Subcutaneous abdominal adipose tissue (tissue), 5 donors: Measurements from ENCODE around the gene PIK3CA.

Experiments
- H3K27ac ChIP-seq: one replicate; pipeline ENCODE4 v1.7.0; 2013; ENCODE audit warnings: low read depth, mild to moderate bottlenecking, inconsistent platforms, low read length, moderate library complexity
- H3K27me3 ChIP-seq, 5 donors: one replicate each; pipeline ENCODE4 v1.7.0; 2013; ENCODE audit warnings: low read length in 5 of 5, inconsistent platforms in 1 of 5; ENCODE audit not compliant: control insufficient read depth in 5 of 5, insufficient read depth in 4 of 5
- H3K36me3 ChIP-seq, 5 donors: one replicate each; pipeline ENCODE4 v1.7.0; 2013; ENCODE audit warnings: low read length in 5 of 5; ENCODE audit not compliant: control insufficient read depth in 5 of 5, insufficient read depth in 5 of 5
- H3K4me1 ChIP-seq, 5 donors: one replicate each; pipeline ENCODE4 v1.7.0; 2013; ENCODE audit warnings: low read length in 5 of 5, mild to moderate bottlenecking in 3 of 5, moderate library complexity in 1 of 5; ENCODE audit not compliant: control insufficient read depth in 5 of 5, insufficient read depth in 5 of 5
- H3K4me3 ChIP-seq, 5 donors: one replicate each; pipeline ENCODE4 v1.7.0; 2013; ENCODE audit warnings: low read length in 5 of 5, low read depth in 1 of 5
- H3K9ac ChIP-seq, 5 donors: one replicate each; pipeline ENCODE4 v1.7.0; 2013; ENCODE audit warnings: low read length in 5 of 5, mild to moderate bottlenecking in 4 of 5, moderate library complexity in 3 of 5
- H3K9me3 ChIP-seq, 5 donors: one replicate each; pipeline ENCODE4 v1.7.0; 2013; ENCODE audit warnings: low read length in 5 of 5; ENCODE audit not compliant: control insufficient read depth in 5 of 5
- donor health status: healthy.
- donor health status: healthy.
- donor health status: healthy.
- donor health status: healthy.
- donor health status: healthy.

The PIK3CA gene

DNA sequence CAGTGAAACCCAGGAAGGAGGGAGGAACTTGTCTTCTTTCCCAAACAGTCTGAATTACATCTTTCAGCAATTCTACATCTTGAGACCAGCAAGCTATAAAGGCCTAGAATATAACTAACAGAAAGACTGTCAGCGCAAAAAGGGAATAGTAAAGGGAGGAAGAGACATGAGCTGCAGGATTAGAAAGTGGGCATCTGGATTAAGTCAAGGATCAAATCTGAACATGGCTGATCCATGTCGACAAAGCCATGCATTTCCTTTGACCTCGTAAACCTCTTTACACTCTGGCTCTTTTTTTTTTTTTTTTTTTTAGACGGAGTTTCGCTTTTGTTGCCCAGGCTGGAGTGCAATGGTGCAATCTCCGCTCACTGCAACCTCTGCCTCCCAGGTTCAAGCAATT is 138.2 kb downstream of the PIK3CA start:
- no peaks in the 10 kb centered on the region for H3K36me3 ChIP-seq
- no peak overlapping the region for H3K9ac ChIP-seq
- H3K9me3 ChIP-seq, result no peaks in the 10 kb centered on the region
- H3K4me3 ChIP-seq, result no peak overlapping the region
- no peak overlapping the region for H3K27ac ChIP-seq
- H3K4me1 ChIP-seq, result no peaks in the 10 kb centered on the region
- H3K27me3 ChIP-seq, result no peaks in the 10 kb centered on the region

GRCh38 chr3:179288845-179289244 is 140.7 kb downstream of the PIK3CA start:
- Histone ChIP-seq H3K27ac (no peak overlapping the region), H3K4me1 (no peaks in the 10 kb centered on the region), H3K27me3 (no peaks in the 10 kb centered on the region), H3K4me3 (no peak overlapping the region), H3K9ac (no peak overlapping the region), H3K36me3 (no peaks in the 10 kb centered on the region), H3K9me3 (no peaks in the 10 kb centered on the region)

- no peaks in the 10 kb centered on the region for H3K4me1 ChIP-seq
Observed at GRCh38 chr3:179289295-179289694, 141.1 kb downstream of the PIK3CA start.

More at GRCh38 chr3:179289295-179289694, 141.1 kb downstream of the PIK3CA start:
- Histone ChIP-seq H3K9me3 (no peaks in the 10 kb centered on the region), H3K4me3 (no peak overlapping the region), H3K27me3 (no peaks in the 10 kb centered on the region), H3K27ac (no peak overlapping the region), H3K36me3 (no peaks in the 10 kb centered on the region), H3K9ac (no peak overlapping the region)
